Esophagus squamous epithelium (tissue), 5 donors: ENCODE results near the gene CFAP410. TPM values are rescaled to one million over a fixed set of nuclear protein-coding genes. Genes with fewer than 3 reads are reported as not detected.

Experiments
- DNase-seq: peaks from one replicate; lab custom pipeline; 2025; lab: John Stamatoyannopoulos, UW
- H3K27ac ChIP-seq, 4 donors: fragments of 200-600 bp; sonication (generic); one replicate each; pipeline ENCODE4 v1.5.1; 2016 to 2019; ENCODE audit warnings: mild to moderate bottlenecking in 1 of 4
- H3K27me3 ChIP-seq, 4 donors: fragments of 200-600 bp; sonication (generic); 1 replicate in 3 of 4; 2 replicates in 1 of 4; pipeline versions ENCODE4 v1.5.1 to v1.6.0; 2017 to 2021; ENCODE audit warnings: antibody characterized with exemption in 1 of 4
- H3K36me3 ChIP-seq, 3 donors: fragments of 200-600 bp; sonication (generic); one replicate each; pipeline ENCODE4 v1.5.1; 2016 to 2019
- H3K4me1 ChIP-seq, 3 donors: fragments of 200-600 bp; sonication (generic); one replicate each; pipeline ENCODE4 v1.5.1; 2017 to 2019
- H3K4me3 ChIP-seq, 4 donors: fragments of 200-600 bp; sonication (generic); 1 replicate in 3 of 4; 2 replicates in 1 of 4; pipeline ENCODE4 v1.5.1; 2016 to 2019; ENCODE audit warnings: mild to moderate bottlenecking in 2 of 4, moderate library complexity in 1 of 4
- H3K9me3 ChIP-seq, 3 donors: fragments of 200-600 bp; sonication (generic); one replicate each; pipeline ENCODE4 v1.5.1; 2016 to 2019
- POLR2A ChIP-seq, 4 donors: fragments of 450-650 bp; IDR thresholded peaks; one replicate each; pipeline ENCODE4 v1.6.1; 2017; ENCODE audit warnings: antibody characterized with exemption in 4 of 4, mild to moderate bottlenecking in 4 of 4, moderate library complexity in 3 of 4
- WGBS, 2 donors: methylation state at CpG; one replicate each; pipeline ENCODE4 v1.1.5; 2018; 5-methylcytosine and 5-hydroxymethylcytosine counted together
- intact Hi-C: fragments of 100-400 bp; cut with DNase I; formaldehyde crosslinking; loops from one replicate; pipeline ENCODE4 v1.15.0; 2022
- total RNA-seq, 4 donors: library from RNA; depleted of rRNA; stranded (reverse); fragments of >200 nt; gene quantifications; one replicate each; pipeline ENCODE4 v1.1.0, GENCODE V29; 2016
- TF ChIP-seq, protein P1 (sequence below), 6 experiments: fragments of 450-650 bp in 4 of 6; fragments of 200-600 bp in 2 of 6; sonication (generic) in 2 of 6; IDR thresholded peaks; one replicate each; pipeline ENCODE4 v1.5.1; 2016 to 2019; ENCODE audit warnings: antibody characterized with exemption in 6 of 6, mild to moderate bottlenecking in 4 of 6, moderate library complexity in 4 of 6
- donor health status: DM: yes; HTN: yes; CAD: no.

CFAP410 gene
- total RNA-seq, 4 donors from 2014 or later, result 7.9 to 21.8 (median 13.7) TPM

- no peaks in the 10 kb centered on the region for H3K9me3 ChIP-seq
- no peak for DNase-seq
- 68 to 81% methylated on average over 8 of the region's 8 CpGs for WGBS, 2 donors
- H3K27me3 ChIP-seq, result no peaks in the 10 kb centered on the region
- H3K36me3 ChIP-seq, result no peaks in the 10 kb centered on the region
- no peak overlapping the region for H3K27ac ChIP-seq
- intact Hi-C loops, result no loop called here
- TF ChIP-seq POLR2A (IDR thresholded peaks at IDR 0.05), result no peak
- TF ChIP-seq, protein P1, sequence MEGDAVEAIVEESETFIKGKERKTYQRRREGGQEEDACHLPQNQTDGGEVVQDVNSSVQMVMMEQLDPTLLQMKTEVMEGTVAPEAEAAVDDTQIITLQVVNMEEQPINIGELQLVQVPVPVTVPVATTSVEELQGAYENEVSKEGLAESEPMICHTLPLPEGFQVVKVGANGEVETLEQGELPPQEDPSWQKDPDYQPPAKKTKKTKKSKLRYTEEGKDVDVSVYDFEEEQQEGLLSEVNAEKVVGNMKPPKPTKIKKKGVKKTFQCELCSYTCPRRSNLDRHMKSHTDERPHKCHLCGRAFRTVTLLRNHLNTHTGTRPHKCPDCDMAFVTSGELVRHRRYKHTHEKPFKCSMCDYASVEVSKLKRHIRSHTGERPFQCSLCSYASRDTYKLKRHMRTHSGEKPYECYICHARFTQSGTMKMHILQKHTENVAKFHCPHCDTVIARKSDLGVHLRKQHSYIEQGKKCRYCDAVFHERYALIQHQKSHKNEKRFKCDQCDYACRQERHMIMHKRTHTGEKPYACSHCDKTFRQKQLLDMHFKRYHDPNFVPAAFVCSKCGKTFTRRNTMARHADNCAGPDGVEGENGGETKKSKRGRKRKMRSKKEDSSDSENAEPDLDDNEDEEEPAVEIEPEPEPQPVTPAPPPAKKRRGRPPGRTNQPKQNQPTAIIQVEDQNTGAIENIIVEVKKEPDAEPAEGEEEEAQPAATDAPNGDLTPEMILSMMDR (IDR thresholded peaks at IDR 0.05), result no peak
- no peak overlapping the region for H3K4me3 ChIP-seq
- H3K4me1 ChIP-seq, result no peaks in the 10 kb centered on the region
These were observed 20.2 kb upstream of the CFAP410 start for GRCh38 chr21:44359396-44359795.

- H3K9me3 ChIP-seq, result no peaks in the 10 kb centered on the region
- H3K36me3 ChIP-seq, result no peaks in the 10 kb centered on the region
- no peak for DNase-seq
- intact Hi-C loops, result no loop called here
- peaks cover 0 to 18% (median 0%) of the 10 kb centered on the region in 4 donors for H3K27me3 ChIP-seq
- no peak overlapping the region for H3K27ac ChIP-seq
- TF ChIP-seq POLR2A (IDR thresholded peaks at IDR 0.05), result no peak
- TF ChIP-seq, protein P1 (IDR thresholded peaks at IDR 0.05), result no peak
- H3K4me3 ChIP-seq, result no peak overlapping the region
- no peaks in the 10 kb centered on the region for H3K4me1 ChIP-seq
- WGBS, 2 donors, result 60 to 86% methylated on average over 1 to 4 of the region's 21 CpGs
These were observed 18.1 kb upstream of the CFAP410 start for GRCh38 chr21:44357064-44357837.

GRCh38 chr21:44356636-44357035 lies 17.4 kb upstream of the CFAP410 start:
- DNase-seq, result no peak
- no peak overlapping the region for H3K4me3 ChIP-seq
- intact Hi-C loops, result no loop called here
- H3K27ac ChIP-seq, result no peak overlapping the region
- peaks cover 0 to 24% (median 0%) of the 10 kb centered on the region in 4 donors for H3K27me3 ChIP-seq
- H3K9me3 ChIP-seq, result no peaks in the 10 kb centered on the region
- TF ChIP-seq, protein P1 (IDR thresholded peaks at IDR 0.05), result no peak
- no peak for TF ChIP-seq POLR2A (IDR thresholded peaks at IDR 0.05)
- no peaks in the 10 kb centered on the region for H3K4me1 ChIP-seq
- H3K36me3 ChIP-seq, result no peaks in the 10 kb centered on the region
- 69 to 81% methylated on average over 6 of the region's 6 CpGs for WGBS, 2 donors

DNA sequence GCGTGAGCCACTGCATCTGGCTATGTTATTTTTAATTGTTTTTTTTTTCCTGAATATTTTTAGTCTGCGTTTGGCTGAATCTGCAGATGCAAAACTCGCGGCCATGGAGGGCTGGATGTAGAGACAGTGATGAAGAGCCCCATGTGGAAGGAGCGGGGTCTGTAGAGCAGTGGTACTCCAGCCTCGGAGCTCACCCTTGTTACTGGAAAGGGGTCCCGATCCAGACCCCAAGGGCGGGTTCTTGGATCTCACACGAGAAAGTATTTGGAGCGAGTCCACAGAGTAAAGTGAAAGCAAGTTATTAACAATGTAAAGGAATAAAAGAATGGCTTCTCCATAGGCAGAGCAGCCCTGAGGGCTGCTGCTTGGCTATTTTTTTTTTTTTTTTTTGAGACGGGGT lies 17.0 kb upstream of the CFAP410 start:
- Histone ChIP-seq H3K36me3 (no peaks in the 10 kb centered on the region), H3K27ac (no peak overlapping the region), H3K4me1 (peaks cover 0 to 3% (median 0%) of the 10 kb centered on the region in 3 donors), H3K9me3 (no peaks in the 10 kb centered on the region), H3K27me3 (peaks cover 0 to 29% (median under 1%) of the 10 kb centered on the region in 4 donors), H3K4me3 (no peak overlapping the region)
- DNase-seq, result no peak
- WGBS, 2 donors, result 82 to 85% methylated on average over 8 to 11 of the region's 11 CpGs
- intact Hi-C loops, result no loop called here
- TF ChIP-seq, protein P1 (IDR thresholded peaks at IDR 0.05), result no peak
- TF ChIP-seq POLR2A (IDR thresholded peaks at IDR 0.05), result no peak
